Effector CD4-positive, alpha-beta T cell (primary cell): ENCODE results near the gene HGD.
"Not testable (repeated sequence)": the region's sequence is repeated elsewhere in the genome, so short reads cannot be mapped to it uniquely, and the experiment has no call there.

Source experiments
- DNase-seq: peaks from one replicate; pipeline ENCODE4 v3.0.0-alpha.2; 2020

Gene HGD

DNA sequence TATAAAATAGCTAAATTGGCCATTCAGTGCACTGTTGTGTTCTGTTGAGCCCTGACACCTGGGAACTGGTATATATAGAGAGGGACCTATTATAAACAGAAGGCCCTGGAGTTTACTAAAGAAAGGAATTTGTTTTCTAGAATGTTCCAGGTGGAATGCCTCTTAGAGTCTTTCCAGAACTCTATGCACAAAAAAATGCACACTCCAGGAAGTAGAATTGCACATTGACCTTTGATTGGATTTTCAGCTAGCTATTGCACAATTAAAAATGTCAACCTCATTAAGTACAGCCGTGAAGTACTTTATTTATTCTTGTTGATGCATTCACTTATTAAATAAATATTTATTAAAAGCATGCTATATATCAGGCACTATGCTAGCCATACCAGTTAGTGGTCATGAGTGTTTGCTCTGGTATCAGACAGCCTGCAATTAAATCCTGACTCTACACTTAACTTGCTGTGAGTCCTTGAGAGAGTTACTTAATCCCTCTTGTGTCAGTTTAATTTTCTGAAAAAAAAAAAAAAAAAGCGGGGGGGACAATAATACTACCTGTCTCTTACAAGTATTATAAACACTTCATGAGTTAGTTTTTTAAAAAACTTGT is 45.1 kb downstream of the HGD start:
- no peak for DNase-seq

DNA sequence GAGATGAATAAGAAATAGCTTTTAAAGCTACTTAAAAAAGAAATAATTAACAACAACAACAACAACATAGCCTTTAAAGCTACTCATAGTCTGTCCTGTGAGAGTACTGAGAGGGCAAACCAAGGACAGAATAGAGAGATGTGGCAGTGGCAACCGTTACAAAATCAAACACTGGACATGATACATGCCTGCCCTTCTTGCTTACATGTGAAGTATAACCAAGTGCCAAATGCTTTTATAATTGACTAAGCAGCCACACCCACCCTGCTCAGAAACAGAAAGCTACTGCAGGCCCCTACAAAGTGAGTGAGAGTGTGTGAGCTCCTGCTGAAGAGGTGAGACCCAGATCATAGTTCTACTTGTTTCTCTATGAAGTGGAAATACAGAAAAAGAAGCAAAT is 47.5 kb downstream of the HGD start:
- DNase-seq: no peak

DNA sequence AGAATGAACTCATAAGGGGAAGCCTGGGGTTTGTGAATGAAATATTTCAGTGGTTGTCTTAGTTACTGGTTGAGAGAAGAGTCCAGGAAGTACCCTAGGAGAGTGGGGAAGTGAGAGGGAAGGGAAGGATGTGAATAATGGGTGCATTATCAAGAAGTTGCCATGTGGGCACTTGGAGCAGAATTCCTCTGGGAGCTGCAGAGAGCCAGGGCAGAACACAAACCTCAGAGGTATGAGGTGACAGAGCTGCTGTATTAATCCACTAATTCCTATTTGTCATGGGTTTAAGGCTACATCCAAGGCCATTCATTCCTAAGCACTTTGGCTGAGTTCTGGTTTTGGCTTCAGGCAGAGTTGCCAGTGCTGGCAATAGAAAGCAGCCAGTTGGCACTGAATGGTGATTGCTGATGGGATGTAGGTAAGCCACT is 56.9 kb downstream of the HGD start:
- no peak for DNase-seq

DNA sequence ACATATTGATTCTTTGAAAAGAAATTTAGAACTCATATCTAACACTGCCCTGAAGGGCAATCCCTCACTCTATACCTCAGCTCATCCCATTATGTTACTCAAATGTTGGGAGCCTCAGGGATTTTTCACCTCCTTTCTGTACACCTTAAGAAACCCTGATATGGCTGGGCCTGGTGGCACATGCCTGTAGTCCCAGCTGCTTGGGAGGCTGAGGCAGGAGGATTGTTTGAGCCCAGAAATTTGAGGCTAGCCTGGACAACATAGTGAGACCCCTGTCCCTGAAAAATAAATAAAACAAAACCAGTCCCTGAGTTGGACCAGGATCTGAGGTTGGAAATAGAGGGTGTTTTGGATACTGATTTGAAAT is 58.3 kb downstream of the HGD start:
- no peak for DNase-seq

DNA sequence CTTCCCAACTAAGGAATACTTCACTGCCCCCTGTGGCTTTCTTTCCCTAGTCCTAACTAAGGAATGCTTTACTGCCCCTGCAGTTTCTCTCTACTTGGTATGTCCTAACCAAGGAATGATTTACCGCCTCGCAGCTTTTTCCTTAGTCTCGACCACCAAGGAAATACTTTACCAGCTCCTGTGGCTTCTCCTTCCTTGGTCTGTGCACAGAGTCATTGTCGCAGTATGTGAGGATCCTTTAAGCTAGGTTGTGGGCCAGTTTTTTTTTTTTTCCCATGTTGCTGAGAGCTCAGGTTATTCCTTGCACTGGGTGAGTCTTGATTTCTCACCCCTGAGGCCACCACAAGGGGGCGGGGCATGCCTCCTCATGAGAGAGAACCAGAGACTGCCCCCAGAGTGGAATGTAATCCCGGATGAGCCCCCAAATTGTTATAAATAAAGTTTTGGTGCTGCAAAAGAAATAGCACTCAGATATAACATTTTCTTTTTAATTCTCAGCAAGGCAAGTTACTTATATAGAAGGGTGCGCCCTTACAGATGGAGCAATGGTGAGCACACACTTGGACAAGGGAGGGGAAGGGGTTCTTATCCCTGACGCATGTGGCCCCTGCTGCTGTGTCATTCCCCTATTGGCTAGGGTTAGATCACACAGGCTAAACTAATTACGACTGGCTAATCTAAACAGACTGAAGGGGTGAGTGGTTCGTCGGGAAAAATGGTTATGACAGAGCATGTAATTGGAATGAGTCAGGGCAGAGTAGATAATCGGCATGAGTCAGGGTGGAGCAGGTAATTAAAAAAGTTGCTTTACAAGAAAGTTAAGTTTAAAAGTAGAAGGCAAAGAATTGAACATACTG is 58.9 kb downstream of the HGD start:
- no peak for DNase-seq

DNA sequence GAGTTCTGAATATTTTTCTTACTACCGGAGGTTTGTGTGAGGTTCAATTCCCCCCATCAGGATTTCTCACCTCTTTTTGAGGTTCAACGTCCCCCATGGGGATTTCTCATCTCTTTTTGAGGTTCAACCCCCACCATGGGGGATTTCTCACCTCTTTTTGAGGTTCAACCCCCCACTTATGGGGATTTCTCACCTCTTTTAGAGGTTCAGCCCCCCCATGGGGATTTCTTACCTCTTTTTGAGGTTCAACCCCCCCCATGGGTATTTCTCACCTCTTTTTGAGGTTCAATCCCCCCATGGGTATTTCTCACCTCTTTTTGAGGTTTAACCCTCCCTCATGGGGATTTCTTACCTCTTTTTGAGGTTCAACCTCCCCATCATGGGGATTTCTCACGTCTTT is 59.6 kb downstream of the HGD start:
- DNase-seq: no peak

DNA sequence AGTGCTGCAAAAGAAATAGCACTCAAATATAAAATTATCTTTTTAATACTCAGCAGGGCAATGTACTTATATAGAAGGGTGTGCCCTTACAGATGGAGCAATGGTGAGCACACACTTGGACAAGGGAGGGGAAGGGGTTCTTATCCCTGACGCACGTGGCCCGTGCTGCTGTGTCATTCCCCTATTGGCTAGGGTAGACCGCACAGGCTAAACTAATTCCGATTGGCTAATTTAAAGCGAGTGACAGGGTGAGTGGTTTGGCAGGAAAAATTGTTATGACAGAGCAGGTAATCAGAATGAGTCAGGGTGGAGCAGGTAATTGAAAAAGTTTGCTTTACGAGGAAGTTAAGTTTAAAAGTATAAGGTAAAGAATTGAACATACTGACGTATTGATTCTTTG is 65.3 kb downstream of the HGD start:
- DNase-seq: not testable (repeated sequence)

DNA sequence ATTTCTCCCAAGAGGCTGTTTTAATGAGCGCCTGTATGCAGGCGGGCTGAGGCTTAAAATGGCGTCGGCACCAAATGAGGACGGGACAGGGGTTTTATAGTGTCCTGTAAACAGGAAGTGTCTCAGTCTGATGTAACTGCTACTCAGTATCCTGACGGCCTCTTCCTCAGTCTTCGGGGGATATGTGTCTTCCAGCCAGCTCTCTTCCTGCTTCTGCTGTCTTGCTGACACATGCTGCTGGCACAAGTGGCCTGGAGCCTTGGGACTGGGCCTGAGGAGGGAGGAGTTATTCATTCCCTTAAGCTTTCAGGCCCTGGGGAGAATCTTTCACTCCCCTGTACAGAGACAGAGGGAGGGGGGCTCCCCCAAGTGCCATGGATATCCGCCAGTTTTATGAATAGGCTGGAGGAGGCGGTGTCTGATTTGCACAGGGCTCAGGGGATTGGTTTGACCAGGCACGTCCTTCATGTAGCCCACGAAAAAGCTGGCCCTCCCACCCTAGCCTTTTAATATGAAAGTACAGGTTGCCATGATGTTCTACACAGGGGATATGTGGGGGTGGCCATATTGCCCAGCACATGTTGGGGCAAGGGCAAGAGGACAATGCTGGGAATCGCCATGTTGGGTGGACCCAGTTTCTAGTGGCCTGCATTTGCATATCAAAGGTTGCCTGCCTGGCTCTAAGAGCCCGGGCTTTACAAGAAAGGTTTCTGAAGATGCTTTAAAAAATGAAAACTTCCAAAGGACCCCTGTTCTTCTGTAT is 66.0 kb downstream of the HGD start:
- DNase-seq: no peak

DNA sequence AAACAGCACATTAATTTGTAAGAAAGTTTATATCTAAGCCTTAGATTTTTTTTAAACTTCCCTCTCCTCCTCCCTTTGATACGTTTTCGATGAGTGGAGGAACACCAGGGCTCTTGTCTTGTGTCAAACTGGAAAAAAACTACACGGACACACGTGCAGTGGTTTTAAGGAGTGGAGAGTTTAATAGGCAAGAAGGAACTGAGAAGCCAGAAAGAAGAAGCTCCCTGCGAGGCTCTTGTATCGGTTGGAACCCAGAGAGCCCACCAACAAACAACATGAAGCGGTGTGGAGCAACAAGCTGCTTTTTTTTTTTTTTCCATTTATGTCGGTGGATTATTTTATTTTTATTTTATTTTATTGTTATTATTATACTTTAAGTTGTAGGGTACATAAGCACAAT is 67.3 kb downstream of the HGD start:
- no peak for DNase-seq

DNA sequence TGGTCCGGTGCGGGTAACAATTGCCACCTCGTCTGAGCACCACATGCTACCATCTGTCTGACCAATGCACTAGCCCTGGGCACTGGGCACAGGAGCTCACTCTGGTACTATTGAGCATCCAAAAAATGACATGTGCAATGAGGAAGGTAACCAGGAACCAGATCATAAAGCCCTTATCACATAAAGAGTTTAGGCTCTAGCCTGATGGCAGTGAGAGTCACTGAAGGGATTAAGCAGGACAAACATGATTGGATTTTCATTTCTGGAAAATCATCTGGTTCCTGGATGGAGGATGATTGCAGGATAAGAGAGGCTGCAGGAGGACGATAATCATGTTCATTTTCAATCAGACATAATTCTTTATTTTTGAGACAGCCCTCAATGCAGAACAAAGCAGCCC is 73.5 kb downstream of the HGD start:
- DNase-seq: no peak

DNA sequence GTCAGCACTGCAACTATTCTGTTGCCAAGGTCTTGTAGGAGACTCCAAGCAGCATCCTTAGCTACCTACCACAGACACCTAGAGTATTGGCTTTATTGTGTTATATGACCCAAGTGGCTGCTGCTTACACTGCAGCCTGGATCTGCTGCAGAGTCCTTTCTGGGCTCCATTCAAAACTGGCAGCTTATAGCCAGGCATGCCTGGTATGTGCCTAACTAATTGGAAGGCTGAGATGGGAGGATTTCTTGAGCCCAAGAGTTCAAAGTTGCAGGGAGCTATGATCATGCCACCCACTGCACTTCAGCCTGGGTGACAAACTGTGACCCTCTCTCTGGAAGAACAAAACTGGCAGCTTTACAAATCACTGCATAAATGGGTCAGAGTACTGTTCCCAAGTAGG is 77.3 kb downstream of the HGD start:
- DNase-seq: no peak

DNA sequence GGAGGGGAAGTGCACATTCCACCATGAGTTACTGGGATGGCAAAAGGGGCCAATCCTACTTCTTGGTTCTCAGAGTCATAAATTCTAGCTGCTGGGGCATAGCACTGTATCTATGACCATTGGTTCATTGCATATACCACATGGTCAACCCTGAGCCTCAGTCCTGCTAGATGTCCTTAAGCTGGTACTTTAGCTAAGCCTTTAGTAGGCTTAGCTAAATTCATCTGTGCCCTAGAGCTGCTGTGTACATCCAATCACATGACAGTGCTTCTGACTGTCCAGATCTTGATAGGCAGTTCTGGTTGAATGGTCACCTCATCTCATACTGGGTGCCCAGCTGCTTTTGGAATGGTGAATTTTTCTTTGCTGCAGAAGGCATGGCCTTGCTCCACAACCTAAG is 77.7 kb downstream of the HGD start:
- no peak for DNase-seq

DNA sequence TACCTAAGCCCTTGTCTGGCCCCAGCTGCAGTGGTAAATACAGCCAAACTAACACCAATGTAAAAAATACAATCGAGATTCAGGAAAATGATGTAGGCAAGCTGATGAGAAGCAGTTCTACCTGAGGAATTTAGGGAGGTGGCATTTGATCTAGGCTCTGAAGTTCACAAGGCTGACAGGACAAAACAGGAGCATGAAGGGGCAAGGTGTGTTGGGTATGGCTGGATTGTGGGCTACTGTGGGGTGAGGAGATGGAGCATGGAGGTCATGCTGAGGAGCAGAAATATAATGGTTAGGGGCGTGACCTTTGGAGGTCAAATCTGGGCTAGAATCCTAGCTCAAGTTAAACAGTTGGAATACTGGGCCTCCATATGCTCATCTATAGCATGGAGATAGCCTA is 79.4 kb downstream of the HGD start:
- no peak for DNase-seq

DNA sequence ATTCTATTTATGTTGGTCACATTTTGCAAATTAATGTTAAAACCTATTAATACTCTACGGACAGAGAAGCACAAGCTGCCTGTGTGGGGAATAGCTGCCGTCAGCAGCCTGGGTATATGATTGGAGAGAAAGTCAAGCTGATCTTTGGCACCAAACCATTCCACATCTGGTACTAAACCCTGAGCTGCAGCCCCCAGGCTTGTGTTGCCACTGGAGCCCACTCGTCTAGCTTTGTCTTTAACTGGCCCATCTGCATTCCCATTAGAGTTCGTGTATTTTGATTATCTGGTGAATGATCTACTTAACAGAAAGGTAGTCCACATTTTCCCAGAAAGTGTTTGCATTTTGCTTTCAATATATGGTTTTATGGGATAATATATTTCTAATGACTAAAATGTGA is 80.5 kb downstream of the HGD start:
- no peak for DNase-seq

DNA sequence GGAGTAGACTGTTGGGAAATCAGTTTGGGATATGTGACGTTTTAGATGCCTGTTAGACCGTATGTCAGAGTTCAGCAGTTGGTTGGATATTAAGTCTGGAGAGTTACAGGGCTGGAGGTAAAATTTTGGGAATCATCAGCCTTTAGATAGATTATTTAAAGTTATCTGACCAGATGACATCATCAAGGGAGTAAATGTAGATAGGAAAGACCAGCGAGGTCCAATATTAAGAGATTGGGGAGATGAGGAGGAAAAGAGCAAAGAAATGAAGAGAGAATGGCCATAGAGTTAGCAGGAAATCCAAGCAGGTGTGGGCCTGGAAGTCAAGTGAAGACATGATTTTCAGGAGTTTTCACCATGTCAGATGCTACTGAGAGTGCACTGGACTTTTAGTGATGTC is 82.8 kb downstream of the HGD start:
- no peak for DNase-seq

DNA sequence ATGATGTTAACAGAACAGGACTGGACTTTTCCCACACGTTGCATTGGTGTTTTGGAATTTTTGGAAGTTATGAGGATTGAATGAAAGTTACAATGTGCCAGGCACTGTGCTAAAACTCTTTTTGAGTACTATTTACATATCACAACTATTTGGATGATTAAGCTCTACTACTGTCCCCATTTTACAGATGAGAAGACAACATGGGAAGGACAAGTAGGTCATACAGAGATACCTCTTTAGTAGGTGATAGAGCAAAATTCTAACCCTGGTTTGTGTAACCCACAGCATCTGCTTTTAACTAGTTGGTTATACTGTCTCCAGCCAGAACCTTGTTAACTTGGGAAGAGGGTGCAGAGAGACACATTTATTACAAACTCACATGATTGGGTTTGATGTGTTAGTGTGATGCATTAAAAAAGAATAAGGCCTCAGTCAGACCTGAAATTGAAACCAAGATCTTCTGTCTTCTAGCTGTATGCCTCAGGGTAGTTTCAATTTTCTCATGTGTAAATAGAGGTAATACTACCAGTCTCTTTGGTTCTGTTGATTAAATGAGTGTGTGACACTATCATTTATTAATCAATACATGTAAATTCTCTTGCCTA is 84.5 kb downstream of the HGD start:
- DNase-seq: no peak

DNA sequence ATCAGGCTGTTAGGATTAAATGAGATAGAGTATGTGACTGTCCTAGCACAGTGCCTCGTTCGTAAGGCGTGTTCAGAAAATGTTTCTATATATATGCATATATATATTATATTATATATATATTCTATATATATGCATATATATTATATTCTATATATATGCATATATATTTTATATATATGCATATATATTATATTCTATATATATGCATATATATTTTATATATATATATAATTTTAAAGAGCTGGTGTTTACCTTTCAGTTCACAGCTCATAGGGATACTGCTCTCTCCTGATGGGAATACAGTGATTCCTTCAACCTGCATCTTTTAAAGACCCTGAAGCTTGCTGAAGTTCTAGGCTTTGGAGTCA is 85.2 kb downstream of the HGD start:
- DNase-seq: no peak

DNA sequence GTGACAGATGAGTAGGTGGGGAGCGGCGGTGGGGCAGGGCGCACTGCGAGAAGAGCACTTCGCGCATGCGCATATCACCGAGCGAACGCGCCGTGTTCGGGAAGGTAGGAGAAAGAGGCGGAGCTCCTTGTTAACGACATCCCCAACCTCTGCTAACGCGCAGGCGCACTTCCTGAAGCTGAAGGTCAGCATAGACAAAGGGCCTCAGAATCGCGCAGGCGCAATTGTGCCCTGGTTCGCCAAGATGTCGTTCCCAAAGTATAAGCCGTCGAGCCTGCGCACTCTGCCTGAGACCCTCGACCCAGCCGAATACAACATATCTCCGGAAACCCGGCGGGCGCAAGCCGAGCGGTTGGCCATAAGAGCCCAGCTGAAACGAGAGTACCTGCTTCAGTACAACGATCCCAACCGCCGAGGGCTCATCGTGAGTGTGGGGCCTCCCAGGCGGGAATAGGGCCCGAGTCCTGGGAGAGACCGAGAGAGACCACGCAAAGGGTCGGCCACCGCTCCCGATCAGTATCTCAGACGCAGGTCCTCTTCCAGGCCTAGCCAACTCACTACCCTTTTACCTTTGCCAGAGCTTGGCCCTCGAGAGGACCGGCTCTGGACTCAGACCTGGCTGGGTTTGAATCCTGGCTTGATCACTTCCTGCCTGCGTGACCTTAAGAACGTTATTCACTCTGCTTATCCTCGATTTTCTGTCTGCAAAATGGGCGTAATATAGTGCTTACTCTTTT is 85.8 kb downstream of the HGD start, which contains the start of gene NDUFB4:
Gene NDUFB4 (plus strand): TSS at position 221 of the 737 bp plus-strand sequence. CDS start 24 bp downstream, at position 245.
- peak; percentile 96 for DNase-seq

DNA sequence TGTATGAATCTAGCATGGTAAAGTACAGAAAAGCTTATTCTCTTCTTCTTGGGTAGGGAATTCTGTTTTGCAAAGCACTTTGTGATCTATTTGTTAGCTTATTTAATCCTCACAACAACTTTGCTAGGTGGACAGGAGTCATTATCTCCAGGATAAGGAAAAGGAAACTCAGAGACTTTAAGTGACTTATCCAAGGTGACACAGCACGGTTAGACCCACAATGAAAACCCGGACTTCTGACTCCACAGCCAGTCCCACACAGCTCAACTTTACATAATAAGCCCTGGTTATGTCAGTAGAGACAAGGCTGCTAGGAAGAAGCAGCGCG is 86.3 kb downstream of the HGD start:
- no peak for DNase-seq

DNA sequence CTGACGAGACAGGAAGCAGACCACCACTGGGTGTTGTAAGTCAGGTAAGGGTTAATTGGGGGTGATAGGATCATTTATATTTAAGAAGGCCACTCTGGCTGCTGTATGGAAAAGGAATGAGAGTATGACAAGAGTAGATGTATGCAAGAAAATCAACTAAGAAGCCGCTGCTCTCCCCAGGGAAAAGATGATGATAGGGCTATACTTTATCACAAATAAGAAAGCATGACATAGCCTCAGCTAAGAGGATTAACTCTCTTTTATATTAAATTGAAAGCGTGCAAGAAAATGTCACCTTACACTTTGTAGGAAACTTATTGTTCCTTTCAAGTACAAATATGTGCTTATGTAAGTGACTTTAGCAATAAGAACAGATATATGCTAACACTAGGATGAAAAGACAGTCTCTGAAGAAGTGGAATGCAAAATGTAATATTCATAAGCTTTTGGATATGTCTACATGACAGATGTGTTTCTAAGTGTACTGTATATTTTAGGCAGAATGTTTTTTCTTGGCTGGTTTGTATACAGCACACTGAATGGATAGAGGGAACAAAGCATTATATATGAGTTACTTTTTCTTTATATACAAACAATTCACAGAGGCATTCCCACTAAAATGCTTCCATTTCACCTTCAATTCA is 94.6 kb downstream of the HGD start:
- no peak for DNase-seq
